ENCODE measurements around the gene TMEM127.
"Not testable (repeated sequence)": the region's sequence is repeated elsewhere in the genome, so short reads cannot be mapped to it uniquely, and the experiment has no call there.

Gene TMEM127

DNA sequence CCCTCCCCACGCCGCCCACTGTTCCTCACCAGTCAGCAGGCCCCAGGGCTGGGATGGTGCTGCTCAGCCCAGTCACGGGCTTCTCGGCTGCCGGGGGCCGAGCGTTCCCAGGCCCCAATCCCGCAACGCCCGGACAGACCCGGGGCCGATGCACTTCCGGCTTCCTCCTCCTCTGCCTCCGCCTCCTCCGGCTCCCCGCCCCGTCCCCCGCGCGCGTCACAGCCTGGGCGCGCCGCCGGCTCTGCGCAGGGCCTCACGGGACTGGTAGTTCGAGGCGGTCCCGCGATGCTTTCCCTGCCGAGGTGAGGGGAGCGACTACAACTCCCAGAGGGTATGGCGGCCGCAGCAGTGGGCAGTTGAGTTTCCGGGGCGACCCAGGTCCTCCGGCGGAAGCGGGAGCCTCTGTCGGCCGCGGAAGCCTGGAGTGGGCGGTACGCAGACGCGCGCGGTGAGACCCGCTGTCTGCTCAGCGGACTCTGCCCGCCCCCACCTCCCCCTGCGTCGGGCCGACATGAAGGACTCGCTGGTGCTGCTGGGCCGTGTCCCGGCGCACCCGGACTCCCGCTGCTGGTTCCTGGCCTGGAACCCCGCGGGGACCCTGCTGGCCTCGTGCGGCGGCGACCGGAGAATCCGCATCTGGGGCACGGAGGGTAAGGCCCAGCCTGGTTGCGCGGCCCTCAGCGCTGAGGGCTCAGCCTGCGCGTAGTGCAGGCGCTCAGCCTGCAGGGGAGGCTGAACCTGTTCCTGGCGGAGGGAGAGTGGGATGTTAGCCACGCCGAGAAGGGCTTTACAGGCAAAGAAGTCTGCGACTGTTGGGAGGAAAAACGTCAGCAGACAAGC is at the start of gene TMEM127, which contains the start of gene CIAO1:
Gene TMEM127, minus strand, starts transcription at position 158 of the 840 bp plus-strand sequence. CDS start 616 bp downstream, outside the sequence.
Gene CIAO1, plus strand, starts transcription at position 386 of the 840 bp plus-strand sequence. Its CDS starts 126 bp downstream, at position 512.
- DNase-seq (ENCODE audit: low read depth), result peak; percentile 97

GRCh38 chr2:96315005-96315399 is 49.2 kb upstream of the TMEM127 start:
- DNase-seq (ENCODE audit: low read depth), result no peak

DNA sequence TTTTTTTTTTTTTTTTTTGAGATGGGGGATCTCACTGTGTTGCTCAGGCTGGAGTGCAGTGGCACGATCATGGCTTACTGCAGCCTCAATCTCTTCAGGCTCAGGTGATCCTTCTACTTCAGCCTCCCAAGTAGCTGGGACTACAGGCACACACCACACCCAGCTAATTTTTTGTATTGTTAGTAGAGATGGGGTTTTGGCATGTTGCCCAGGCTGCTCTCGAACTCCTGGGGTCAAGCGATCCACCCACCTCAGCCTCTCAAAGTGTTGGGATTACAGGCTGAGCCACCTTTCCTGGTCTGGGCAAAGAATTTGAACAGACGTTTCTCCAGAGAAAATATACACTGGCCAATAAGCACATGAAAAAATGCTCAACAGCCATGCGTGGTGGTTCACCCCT is 42.5 kb upstream of the TMEM127 start:
- no peak for DNase-seq (ENCODE audit: low read depth)

DNA sequence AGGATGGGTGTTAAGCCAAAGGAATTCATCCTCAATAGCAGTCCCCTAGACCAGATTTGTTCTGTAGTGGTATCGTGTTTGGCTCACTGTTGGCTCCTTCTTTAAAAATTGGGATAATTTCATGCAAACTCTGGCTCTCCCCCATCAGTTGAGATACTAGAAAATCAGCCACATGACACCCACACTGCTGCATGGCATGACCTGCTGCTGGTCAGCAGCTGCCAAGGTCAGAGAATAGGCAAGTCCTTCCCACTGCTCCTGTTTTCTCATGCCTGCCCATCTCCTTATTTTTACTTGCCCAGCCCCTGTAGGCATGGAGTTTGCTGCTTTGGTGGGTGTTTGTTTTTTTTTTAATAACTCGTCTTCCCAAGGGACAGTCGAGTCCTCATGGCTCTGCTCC is 40.6 kb upstream of the TMEM127 start:
- DNase-seq (ENCODE audit: low read depth), result no peak

DNA sequence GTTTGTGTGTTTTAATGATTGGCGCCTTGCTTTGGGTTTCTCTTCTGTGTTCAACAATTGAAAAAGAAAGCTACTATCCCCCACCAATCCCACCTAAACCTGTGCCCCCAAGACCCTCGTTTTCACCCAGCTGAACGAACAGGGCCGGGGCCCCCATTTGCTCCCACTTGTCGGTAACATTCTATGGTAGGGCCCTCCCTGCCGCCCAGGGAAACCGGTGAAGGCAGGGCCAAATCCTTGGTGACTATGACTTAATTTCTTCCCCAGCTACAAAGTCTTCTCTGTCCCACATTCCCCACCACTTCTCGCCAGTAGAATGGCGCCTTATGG is 40.1 kb upstream of the TMEM127 start:
- no peak for DNase-seq (ENCODE audit: low read depth)

DNA sequence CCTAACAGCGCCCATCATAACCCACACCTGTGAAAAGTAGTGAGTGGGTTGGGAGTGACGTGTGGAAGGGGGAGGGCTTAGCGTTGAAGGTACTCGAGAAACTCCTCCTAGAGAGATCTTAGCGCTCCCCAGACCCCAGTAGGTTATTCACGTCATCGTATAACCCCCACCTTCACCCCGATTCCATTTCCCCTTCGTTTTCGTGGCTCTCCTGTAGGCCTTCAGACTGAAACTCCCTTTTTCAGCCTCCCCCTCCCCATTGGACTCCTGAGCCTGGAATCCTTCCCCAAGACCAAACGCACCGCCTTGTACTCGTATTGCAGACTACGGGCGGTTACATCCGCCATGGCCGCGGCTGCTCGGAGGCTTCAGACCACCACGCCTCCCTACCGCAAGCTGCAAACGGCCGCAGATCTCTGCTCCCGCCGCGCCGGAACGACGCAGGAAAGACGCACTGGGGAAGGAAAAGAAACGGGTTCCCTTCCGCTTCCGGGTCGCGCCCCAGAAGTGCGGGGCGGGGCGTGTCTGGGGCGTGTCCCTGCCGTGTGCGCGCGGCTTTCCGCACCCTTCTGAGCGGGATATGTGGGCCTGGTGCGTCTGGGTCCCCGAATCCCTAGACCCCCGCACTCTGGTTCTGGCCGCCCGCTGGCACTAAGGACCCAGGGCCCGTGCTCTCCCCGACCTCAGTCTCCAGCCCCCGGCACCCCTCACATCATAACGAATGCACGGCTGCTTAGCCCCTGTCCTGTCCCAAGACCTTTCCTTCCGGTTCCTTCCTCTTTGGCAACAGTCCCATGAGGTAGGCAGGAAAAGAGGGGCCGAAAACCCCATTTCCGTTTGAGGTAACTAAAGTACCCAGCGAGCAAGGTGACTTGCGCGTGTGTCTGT is 39.5 kb upstream of the TMEM127 start, which contains the start of gene SNRNP200:
Gene SNRNP200, minus strand, starts transcription at position 456 of the 888 bp plus-strand sequence. Its CDS starts 109 bp downstream, at position 347.
- DNase-seq (ENCODE audit: low read depth), result peak; percentile 74

- no peak for DNase-seq (ENCODE audit: low read depth)
Observed at GRCh38 chr2:96304606-96305005, 38.8 kb upstream of the TMEM127 start.

GRCh38 chr2:96301865-96302264 is 36.1 kb upstream of the TMEM127 start:
- no peak for DNase-seq (ENCODE audit: low read depth)

DNA sequence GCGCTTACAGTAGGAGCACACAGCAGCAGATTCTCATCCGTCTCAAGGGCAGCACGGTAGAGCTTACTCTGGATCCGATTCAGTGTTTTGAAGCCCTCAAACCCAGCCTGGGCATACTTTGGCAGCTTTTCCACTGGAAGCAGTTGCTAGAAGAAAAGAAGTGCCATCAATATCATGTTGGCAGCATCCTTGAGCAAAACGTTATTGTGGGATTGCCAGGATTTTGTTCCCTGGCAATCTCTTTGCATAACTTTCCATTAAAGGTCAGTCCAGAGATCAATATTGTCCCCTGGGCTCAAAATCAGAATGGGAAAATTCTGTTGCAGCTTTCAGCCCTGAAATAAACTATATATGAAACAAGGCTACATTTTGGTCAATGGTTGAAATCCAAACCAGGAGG is 31.1 kb upstream of the TMEM127 start:
- DNase-seq (ENCODE audit: low read depth), result no peak

GRCh38 chr2:96294271-96294670 is 28.5 kb upstream of the TMEM127 start:
- DNase-seq (ENCODE audit: low read depth), result not testable (repeated sequence)

GRCh38 chr2:96291751-96292150 is 26.0 kb upstream of the TMEM127 start:
- DNase-seq (ENCODE audit: low read depth), result no peak

DNA sequence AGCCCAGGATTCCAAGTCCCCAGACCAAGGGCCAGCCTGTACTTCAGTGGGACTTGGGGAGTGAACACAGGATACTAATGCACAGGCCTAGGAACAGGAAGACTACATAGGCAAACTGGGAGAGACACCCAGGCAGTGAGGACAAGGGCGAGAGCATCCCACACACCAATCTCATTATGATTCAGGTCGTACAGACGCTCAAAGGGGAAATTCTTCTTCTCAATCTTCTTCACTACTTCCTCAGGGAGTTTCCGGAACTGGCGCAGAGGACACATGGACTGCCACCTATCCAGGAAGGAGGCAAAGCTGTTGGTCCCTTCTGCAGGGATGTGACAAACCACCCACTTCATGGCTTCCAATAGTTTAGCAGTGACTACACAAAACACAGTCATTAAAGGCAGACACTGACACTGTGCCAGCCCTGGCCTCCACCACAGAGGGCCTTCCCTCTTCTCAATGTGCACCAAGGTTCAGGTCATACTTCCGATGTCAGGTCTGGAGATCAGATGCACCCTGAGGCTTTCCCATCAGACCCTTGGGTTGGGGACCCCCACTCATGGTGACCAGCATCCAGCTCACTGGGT is 21.6 kb upstream of the TMEM127 start:
- DNase-seq (ENCODE audit: low read depth), result no peak

DNA sequence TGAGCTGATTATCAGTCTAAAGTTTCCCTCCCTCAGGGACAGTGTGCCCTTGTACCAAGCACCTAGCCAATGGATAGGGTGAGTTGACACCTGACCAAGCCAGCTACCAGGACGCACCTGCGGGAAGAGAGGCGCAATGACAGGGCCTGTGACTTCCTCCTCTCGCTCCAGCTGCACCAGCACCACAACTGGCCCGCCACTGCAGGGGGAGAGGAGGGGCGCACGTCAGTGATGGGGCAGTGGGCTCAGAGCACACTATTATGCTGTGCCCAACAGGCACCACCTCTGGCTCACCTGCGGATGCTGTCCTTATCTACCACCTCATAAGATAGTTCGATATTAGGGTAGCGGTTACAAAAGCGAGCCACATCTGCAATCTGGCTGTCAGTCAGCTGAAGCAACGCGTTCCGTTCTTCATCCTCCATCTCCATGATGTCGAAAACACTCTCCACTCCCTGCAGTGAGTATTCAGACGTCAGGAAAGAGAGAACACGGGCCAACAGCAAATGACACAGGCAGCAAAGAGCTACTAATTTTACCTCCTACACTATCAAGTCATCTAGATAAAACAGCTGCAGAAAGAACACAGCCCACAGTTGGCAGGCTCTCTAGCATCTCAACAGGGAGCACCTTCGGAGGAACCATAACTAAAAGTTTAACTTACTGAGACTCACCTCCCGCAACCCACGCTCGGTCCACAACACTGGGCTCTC is 11.1 kb upstream of the TMEM127 start:
- no peak for DNase-seq (ENCODE audit: low read depth)

DNA sequence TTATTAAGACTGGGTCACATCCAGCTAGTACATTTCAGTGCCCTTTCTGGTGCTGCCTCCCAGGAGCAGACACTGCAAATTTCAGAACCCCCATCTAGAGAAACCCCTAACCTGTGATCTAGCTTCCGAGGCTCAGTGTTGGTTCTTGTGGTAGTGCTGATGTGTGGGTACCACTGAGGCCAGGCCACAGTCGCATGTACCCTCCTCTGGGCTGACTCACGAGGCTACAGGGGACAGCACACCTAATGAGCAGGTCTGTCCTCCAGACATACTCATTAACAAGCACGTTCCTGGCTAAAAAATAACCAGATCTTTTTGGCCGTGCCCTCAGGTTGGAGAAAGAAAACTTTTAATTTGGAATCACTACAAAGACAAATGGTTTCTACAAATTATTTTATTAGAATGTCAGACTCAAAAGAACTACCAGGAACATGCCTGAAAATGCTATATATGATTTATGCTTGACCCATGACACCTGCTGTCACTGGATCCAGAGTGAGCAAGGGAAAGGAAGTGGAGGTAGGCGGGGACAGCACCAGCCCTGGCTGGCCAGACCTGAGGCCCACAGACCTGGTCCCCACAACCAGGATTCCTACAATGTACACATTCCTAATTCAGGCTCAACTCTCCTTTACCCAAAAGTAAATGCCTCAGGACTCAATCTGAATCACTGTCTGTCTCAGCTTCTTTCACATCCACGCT is 8.7 kb upstream of the TMEM127 start:
- no peak for DNase-seq (ENCODE audit: low read depth)

DNA sequence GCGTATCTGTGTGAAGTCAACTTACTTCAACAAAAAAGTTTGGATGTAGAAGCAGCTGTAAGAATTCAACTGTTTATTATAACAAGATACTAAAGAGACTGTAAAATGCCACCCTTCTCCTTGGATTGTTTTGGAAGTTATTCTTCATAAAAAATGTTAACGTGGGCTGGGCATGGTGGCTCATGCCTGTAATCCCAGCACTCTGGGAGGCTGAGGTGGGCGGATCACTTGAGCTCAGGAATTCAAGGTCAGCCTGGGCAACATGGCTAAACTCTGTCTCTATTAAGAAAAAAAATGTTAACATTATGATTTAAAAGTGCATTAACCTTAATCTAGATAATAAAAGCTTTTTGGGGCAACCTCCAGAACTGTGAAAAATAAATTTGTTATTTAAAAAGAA is 8.0 kb upstream of the TMEM127 start:
- peak; percentile 42 for DNase-seq (ENCODE audit: low read depth)

- DNase-seq (ENCODE audit: low read depth), result no peak
Observed at GRCh38 chr2:96271995-96272394, 6.2 kb upstream of the TMEM127 start.

DNA sequence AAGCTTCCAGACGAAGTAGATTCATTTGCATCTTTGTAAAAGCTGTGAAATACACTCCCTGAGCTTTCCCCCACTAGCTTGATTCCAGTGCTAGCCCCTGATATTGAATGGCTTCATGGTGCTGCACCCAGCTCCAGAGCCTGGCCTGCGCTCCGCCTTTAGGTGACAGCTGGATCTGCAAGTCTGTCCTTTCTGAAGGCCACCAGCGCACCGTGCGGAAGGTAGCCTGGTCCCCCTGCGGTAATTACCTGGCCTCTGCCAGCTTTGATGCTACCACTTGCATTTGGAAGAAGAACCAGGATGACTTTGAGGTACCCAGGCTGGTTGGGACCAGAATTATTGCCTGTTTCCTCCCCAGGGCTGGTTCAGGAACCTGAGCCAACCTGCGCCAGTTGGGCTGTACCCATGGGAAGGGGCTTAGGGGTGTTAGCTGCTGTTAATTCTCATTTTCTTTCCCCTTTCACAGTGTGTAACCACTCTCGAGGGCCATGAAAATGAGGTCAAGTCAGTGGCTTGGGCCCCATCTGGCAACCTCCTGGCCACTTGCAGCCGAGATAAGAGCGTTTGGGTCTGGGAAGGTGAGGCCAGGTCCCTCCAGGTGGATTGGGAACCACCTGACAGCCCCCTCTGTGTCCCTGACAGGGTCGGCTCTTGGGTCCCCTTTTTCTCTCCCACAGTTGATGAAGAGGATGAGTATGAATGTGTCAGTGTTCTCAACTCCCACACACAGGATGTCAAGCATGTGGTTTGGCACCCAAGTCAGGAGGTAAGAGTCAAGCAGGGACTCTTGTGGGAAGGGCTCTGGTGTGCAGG is 1.6 kb upstream of the TMEM127 start:
- DNase-seq (ENCODE audit: low read depth), result no peak

- DNase-seq (ENCODE audit: low read depth), result no peak
Observed at GRCh38 chr2:96265349-96265839, 403 bp downstream of the TMEM127 start.

GRCh38 chr2:96264656-96265348 is 995 bp downstream of the TMEM127 start:
- DNase-seq (ENCODE audit: low read depth), result no peak

All from amniotic epithelial cell (primary cell).